Activated T-helper 9 cell treated with anti-CD3 and anti-CD28 coated beads, Interleukin-2, amount 50 U/mL, for 16 hours (primary cell): ENCODE measurements around the gene RTP5.

ENCODE experiments used
- DNase-seq: peaks from one replicate; pipeline ENCODE4 v3.0.0-alpha.2; 2020; ENCODE audit warnings: low read depth

Gene RTP5

GRCh38 chr2:241887806-241888522 lies 18.4 kb downstream of the RTP5 start:
- no peak for DNase-seq

- DNase-seq: no peak
Observed at GRCh38 chr2:241888641-241889040, 19.1 kb downstream of the RTP5 start.

GRCh38 chr2:241890524-241891235 lies 21.2 kb downstream of the RTP5 start:
- no peak for DNase-seq

GRCh38 chr2:241891315-241891987 lies 21.9 kb downstream of the RTP5 start:
- DNase-seq: no peak

- DNase-seq: no peak
Observed at GRCh38 chr2:241891988-241892298, 22.4 kb downstream of the RTP5 start.

GRCh38 chr2:241892299-241893137 lies 23.0 kb downstream of the RTP5 start:
- DNase-seq: no peak

- no peak for DNase-seq
Observed at GRCh38 chr2:241893265-241893664, 23.7 kb downstream of the RTP5 start.

- no peak for DNase-seq
Observed at GRCh38 chr2:241894056-241894641, 24.6 kb downstream of the RTP5 start.

- no peak for DNase-seq
Observed at GRCh38 chr2:241894681-241895426, 25.3 kb downstream of the RTP5 start.

- no peak for DNase-seq
Observed at GRCh38 chr2:241895427-241895711, 25.8 kb downstream of the RTP5 start.

- DNase-seq: no peak
Observed at GRCh38 chr2:241895712-241896641, 26.4 kb downstream of the RTP5 start.

- DNase-seq: no peak
Observed at GRCh38 chr2:241896746-241897201, 27.2 kb downstream of the RTP5 start.

GRCh38 chr2:241897231-241897916 lies 27.8 kb downstream of the RTP5 start:
- DNase-seq: no peak

GRCh38 chr2:241898463-241899270 lies 29.1 kb downstream of the RTP5 start:
- no peak for DNase-seq

GRCh38 chr2:241900251-241901017 lies 30.9 kb downstream of the RTP5 start:
- no peak for DNase-seq

- no peak for DNase-seq
Observed at GRCh38 chr2:241901018-241901380, 31.5 kb downstream of the RTP5 start.

GRCh38 chr2:241901500-241902351 lies 32.2 kb downstream of the RTP5 start:
- DNase-seq: no peak
